ENCODE results near the gene AMER2. TPM values are rescaled to one million over a fixed set of nuclear protein-coding genes. Genes with fewer than 3 reads are reported as not detected.
A peak's percentile ranks its signal among the peaks of the same experiment; 100 is the strongest.

The AMER2 gene
- total and polyA plus RNA-seq, 2 experiments from 2014 or later: 0.31 to 0.76 TPM

GRCh38 chr13:25135896-25136295 lies 36.2 kb downstream of the AMER2 start:
- Mint-ChIP-seq H3K36me3 (ENCODE audit: low read depth) (peaks cover 22% of the 10 kb centered on the region; the same call in 2 of the 3 replicates), H3K9me3 (peaks cover 22% of the 10 kb centered on the region), H3K4me1 (peaks cover 50% of the 10 kb centered on the region), H3K27me3 (ENCODE audit: insufficient read depth, low read depth, poor library complexity) (peaks cover 14% of the 10 kb centered on the region), H3K27ac (0 out of 2 replicates have a peak overlapping the region, but pooled peaks have one; percentile 29), H3K4me3 (0 out of 3 replicates have a peak overlapping the region, but pooled peaks have one; percentile 20)
- no peak overlapping the region for H3K4me3 ChIP-seq
- ATAC-seq: no peak
- peaks cover 50% of the 10 kb centered on the region for H3K4me1 ChIP-seq (ENCODE audit: insufficient read depth)
- peak overlapping the region; percentile 49; the same call in 1 of the 2 replicates for H2AFZ ChIP-seq
- peaks cover 10% of the 10 kb centered on the region; the same call in 1 of the 2 replicates for H3F3A ChIP-seq (replicated peaks; ENCODE audit: low read depth)
- H3K9me2 ChIP-seq (ENCODE audit: insufficient read depth): peaks cover 3% of the 10 kb centered on the region; the same call in 1 of the 2 replicates
- no peaks in the 10 kb centered on the region for H3K27me3 ChIP-seq (ENCODE audit: insufficient read depth)
- no peaks in the 10 kb centered on the region for H3K79me2 ChIP-seq (replicated peaks; ENCODE audit: insufficient read depth)
- no peak for DNase-seq (ENCODE audit: low spot score)
- H3K36me3 ChIP-seq (ENCODE audit: insufficient read depth): peaks cover 4% of the 10 kb centered on the region; the same call in 1 of the 2 replicates
- H3K27ac ChIP-seq (ENCODE audit: low read depth): no peak overlapping the region
- TF ChIP-seq JUNB (IDR thresholded peaks at IDR 0.05; ENCODE audit: unreplicated experiment): no peak
- H4K20me1 ChIP-seq (replicated peaks; ENCODE audit: insufficient read depth): no peaks in the 10 kb centered on the region
- peak overlapping the region; percentile 74 for H3K4me2 ChIP-seq

GRCh38 chr13:25132751-25133390 lies 39.2 kb downstream of the AMER2 start:
- Mint-ChIP-seq H3K27me3 (ENCODE audit: insufficient read depth, low read depth, poor library complexity) (peaks cover 11% of the 10 kb centered on the region), H3K4me1 (peaks cover 39% of the 10 kb centered on the region)
- no peak for TF ChIP-seq CTCF (conservative IDR thresholded peaks at IDR 0.05; ENCODE audit: low read depth in 2 of 2)
- TF ChIP-seq CREB1 (CRISPR knock-in tag; IDR thresholded peaks at IDR 0.05; ENCODE audit: low read depth): no peak
- no peak for TF ChIP-seq EZH2phosphoT487 (IDR thresholded peaks at IDR 0.05; ENCODE audit: unreplicated experiment)
- no peak for TF ChIP-seq ZNF114 (CRISPR knock-in tag; IDR thresholded peaks at IDR 0.05)

GRCh38 chr13:25131881-25132420 lies 40.1 kb downstream of the AMER2 start:
- H3K4me3 ChIP-seq: no peak overlapping the region
- H3K36me3 Mint-ChIP-seq (ENCODE audit: low read depth): peaks cover 22% of the 10 kb centered on the region; the same call in 2 of the 3 replicates
- TF ChIP-seq EZH2phosphoT487 (IDR thresholded peaks at IDR 0.05; ENCODE audit: unreplicated experiment): no peak
- TF ChIP-seq JUNB (IDR thresholded peaks at IDR 0.05; ENCODE audit: unreplicated experiment): no peak
- peak; percentile 8; the same call in 1 of the 2 replicates for TF ChIP-seq NANOG (IDR thresholded peaks at IDR 0.05; ENCODE audit: borderline replicate concordance)
- no peaks in the 10 kb centered on the region for H3K79me2 ChIP-seq (replicated peaks; ENCODE audit: insufficient read depth)
- H3F3A ChIP-seq (replicated peaks; ENCODE audit: low read depth): peaks cover 10% of the 10 kb centered on the region; the same call in 1 of the 2 replicates
- DNase-seq (ENCODE audit: low spot score): peak; percentile 36
- H3K4me1 Mint-ChIP-seq: peaks cover 32% of the 10 kb centered on the region
- peaks cover 4% of the 10 kb centered on the region; the same call in 1 of the 2 replicates for H3K36me3 ChIP-seq (ENCODE audit: insufficient read depth)
- H3K27me3 Mint-ChIP-seq (ENCODE audit: insufficient read depth, low read depth, poor library complexity): peaks cover 11% of the 10 kb centered on the region
- H3K4me2 ChIP-seq: peak overlapping the region; percentile 45; the same call in 1 of the 2 replicates
- peak; percentile 91 for ATAC-seq
- no peak overlapping the region for H3K27ac ChIP-seq (ENCODE audit: low read depth)
- H3K4me3 Mint-ChIP-seq: no peak overlapping the region
- no peak overlapping the region; the same call in 1 of the 2 replicates for H2AFZ ChIP-seq
- peaks cover 22% of the 10 kb centered on the region for H3K9me3 Mint-ChIP-seq
- no peaks in the 10 kb centered on the region for H4K20me1 ChIP-seq (replicated peaks; ENCODE audit: insufficient read depth)
- H3K27me3 ChIP-seq (ENCODE audit: insufficient read depth): no peaks in the 10 kb centered on the region
- 0 out of 2 replicates have a peak, but pooled peaks cover 3% of the 10 kb centered on the region for H3K9me2 ChIP-seq (ENCODE audit: insufficient read depth)
- no peak overlapping the region for H3K27ac Mint-ChIP-seq
- peaks cover 32% of the 10 kb centered on the region for H3K4me1 ChIP-seq (ENCODE audit: insufficient read depth)

More at GRCh38 chr13:25132751-25133390, 39.2 kb downstream of the AMER2 start:
- Histone ChIP-seq H3K4me2 (0 out of 2 replicates have a peak overlapping the region, but pooled peaks have one; percentile 45), H3K27me3 (ENCODE audit: insufficient read depth) (no peaks in the 10 kb centered on the region), H3K36me3 (ENCODE audit: insufficient read depth) (peaks cover 4% of the 10 kb centered on the region; the same call in 1 of the 2 replicates), H3K4me1 (ENCODE audit: insufficient read depth) (peaks cover 41% of the 10 kb centered on the region), H3F3A (replicated peaks; ENCODE audit: low read depth) (peaks cover 10% of the 10 kb centered on the region; the same call in 1 of the 2 replicates), H3K9me2 (ENCODE audit: insufficient read depth) (0 out of 2 replicates have a peak, but pooled peaks cover 3% of the 10 kb centered on the region), H2AFZ (no peak overlapping the region), H3K27ac (ENCODE audit: low read depth) (no peak overlapping the region), H3K79me2 (replicated peaks; ENCODE audit: insufficient read depth) (no peaks in the 10 kb centered on the region), H3K4me3 (no peak overlapping the region), H4K20me1 (replicated peaks; ENCODE audit: insufficient read depth) (no peaks in the 10 kb centered on the region)
- H3K27ac Mint-ChIP-seq: no peak overlapping the region
- H3K4me3 Mint-ChIP-seq: no peak overlapping the region
- ATAC-seq (no peak), DNase-seq (ENCODE audit: low spot score) (no peak)
- peaks cover 22% of the 10 kb centered on the region; the same call in 2 of the 3 replicates for H3K36me3 Mint-ChIP-seq (ENCODE audit: low read depth)
- H3K9me3 Mint-ChIP-seq: peaks cover 22% of the 10 kb centered on the region

Measured in GM23338 (cell line).